Measurements from ENCODE around the gene FBLL1. TPM values are rescaled to one million over a fixed set of nuclear protein-coding genes. Genes with fewer than 3 reads are reported as not detected.

FBLL1 gene
- total and polyA plus RNA-seq, 2 of the 4 experiments (the other 2 are of a cell fraction) = 0.18 to 0.29 TPM

- Histone ChIP-seq H2BK20ac (ENCODE audit: low read depth, low read length) (no peak overlapping the region), H3K4me1 (ENCODE audit: control insufficient read depth, insufficient read depth, low read length) (peaks cover 2% of the 10 kb centered on the region; the same call in 1 of the 2 replicates), H4K91ac (ENCODE audit: insufficient read depth, low read depth, low read length) (no peak overlapping the region), H3K9me1 (ENCODE audit: insufficient read depth, low read length) (0 out of 2 replicates have a peak, but pooled peaks cover 3% of the 10 kb centered on the region), H2BK120ac (ENCODE audit: low read depth, low read length) (no peak overlapping the region), H2AFZ (replicated peaks; ENCODE audit: low read length, poor library complexity) (no peak overlapping the region), H3K4me2 (ENCODE audit: low read depth, low read length) (no peak overlapping the region), H3K9ac (ENCODE audit: low read depth, low read length) (no peak overlapping the region), H4K5ac (ENCODE audit: low read depth, low read length) (no peak overlapping the region), H3K27ac (ENCODE audit: insufficient read depth, low read length) (no peak overlapping the region), H3K9me3 (ENCODE audit: control insufficient read depth, insufficient read depth, low read length) (peaks cover 8% of the 10 kb centered on the region), H3K4me3 (ENCODE audit: insufficient read depth, low read depth, low read length) (no peak overlapping the region), H2AK9ac (replicated peaks; ENCODE audit: low read depth, low read length, poor library complexity) (no peak overlapping the region), H3K56ac (ENCODE audit: extremely low read depth, insufficient read depth, low read length) (no peak overlapping the region), H3K36me3 (ENCODE audit: control insufficient read depth, insufficient read depth, low read length) (no peaks in the 10 kb centered on the region), H3K79me1 (ENCODE audit: low read depth in 1 of 2, low read length in 2 of 2) (no peaks in the 10 kb centered on the region), H2AK5ac (ENCODE audit: low read depth, low read length) (no peak overlapping the region), H2BK5ac (ENCODE audit: low read depth, low read length, poor library complexity, severe bottlenecking) (no peak overlapping the region), H3K23ac (ENCODE audit: low read depth, low read length) (no peak overlapping the region), H3K27me3 (ENCODE audit: control insufficient read depth, insufficient read depth, low read length) (peaks cover 20% of the 10 kb centered on the region), H4K8ac (ENCODE audit: low read depth in 2 of 2, low read length in 2 of 2) (no peak overlapping the region), H4K20me1 (ENCODE audit: insufficient read depth, low read length) (no peaks in the 10 kb centered on the region), H3K14ac (replicated peaks; ENCODE audit: low read depth, low read length) (no peak overlapping the region), H2BK15ac (ENCODE audit: low read depth, low read length) (no peak overlapping the region), H3K18ac (ENCODE audit: low read depth, low read length) (no peak overlapping the region), H3K4ac (ENCODE audit: low read depth, low read length) (no peak overlapping the region)
- intact Hi-C loops (cut with micrococcal nuclease) = no loop called here
- in situ Hi-C loops (cut with MboI; ENCODE audit: low sequenced_read_pairs) = no loop called here
- BruUV-seq (replicated peaks) = no TSS peak
- DNase-seq (no peak), ATAC-seq (ENCODE audit: low read depth) (no peak)
- ChIA-PET POLR2A (ENCODE audit: unreplicated experiment) (no interaction called here), CTCF (no interaction called here)
- no CpG with 5 or more reads among the region's 2 CpGs for WGBS, 2 experiments (ENCODE audit: extremely low coverage in 2 of 2, insufficient read length in 1 of 2)
- dilution Hi-C loops (cut with HindIII; ENCODE audit: low sequenced_read_pairs, unreplicated experiment) = no loop called here
- TF ChIP-seq MAFK (IDR thresholded peaks at IDR 0.05; ENCODE audit: low read depth, low read length) (no peak), FOS (IDR thresholded peaks at IDR 0.05; ENCODE audit: low read depth, low read length) (no peak), RFX5 (IDR thresholded peaks at IDR 0.05; ENCODE audit: low read depth, low read length) (no peak), NFE2L2 (IDR thresholded peaks at IDR 0.05; ENCODE audit: low read depth, low read length) (no peak), SMC3 (IDR thresholded peaks at IDR 0.05; ENCODE audit: low read depth, low read length) (no peak), POLR2A (IDR thresholded peaks at IDR 0.05; ENCODE audit: low read depth, low read length) (no peak), BHLHE40 (IDR thresholded peaks at IDR 0.05; ENCODE audit: low read depth, low read length) (no peak)
- TF ChIP-seq, protein P1, sequence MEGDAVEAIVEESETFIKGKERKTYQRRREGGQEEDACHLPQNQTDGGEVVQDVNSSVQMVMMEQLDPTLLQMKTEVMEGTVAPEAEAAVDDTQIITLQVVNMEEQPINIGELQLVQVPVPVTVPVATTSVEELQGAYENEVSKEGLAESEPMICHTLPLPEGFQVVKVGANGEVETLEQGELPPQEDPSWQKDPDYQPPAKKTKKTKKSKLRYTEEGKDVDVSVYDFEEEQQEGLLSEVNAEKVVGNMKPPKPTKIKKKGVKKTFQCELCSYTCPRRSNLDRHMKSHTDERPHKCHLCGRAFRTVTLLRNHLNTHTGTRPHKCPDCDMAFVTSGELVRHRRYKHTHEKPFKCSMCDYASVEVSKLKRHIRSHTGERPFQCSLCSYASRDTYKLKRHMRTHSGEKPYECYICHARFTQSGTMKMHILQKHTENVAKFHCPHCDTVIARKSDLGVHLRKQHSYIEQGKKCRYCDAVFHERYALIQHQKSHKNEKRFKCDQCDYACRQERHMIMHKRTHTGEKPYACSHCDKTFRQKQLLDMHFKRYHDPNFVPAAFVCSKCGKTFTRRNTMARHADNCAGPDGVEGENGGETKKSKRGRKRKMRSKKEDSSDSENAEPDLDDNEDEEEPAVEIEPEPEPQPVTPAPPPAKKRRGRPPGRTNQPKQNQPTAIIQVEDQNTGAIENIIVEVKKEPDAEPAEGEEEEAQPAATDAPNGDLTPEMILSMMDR (conservative IDR thresholded peaks at IDR 0.05; ENCODE audit: low read depth, low read length) = no peak
Measured at GRCh38 chr5:168525856-168526255, 3.2 kb upstream of the FBLL1 start.
